GM12874 (cell line): ENCODE results near the gene UNC80.

Experiments used
- TF ChIP-seq, protein P1 (sequence below): IDR thresholded peaks from 2 replicates; pipeline ENCODE4 v1.5.1; 2011; ENCODE audit warnings: low read depth, mild to moderate bottlenecking, control low read depth, low read length, moderate library complexity; ENCODE audit not compliant: insufficient read depth

The UNC80 gene, protein sequence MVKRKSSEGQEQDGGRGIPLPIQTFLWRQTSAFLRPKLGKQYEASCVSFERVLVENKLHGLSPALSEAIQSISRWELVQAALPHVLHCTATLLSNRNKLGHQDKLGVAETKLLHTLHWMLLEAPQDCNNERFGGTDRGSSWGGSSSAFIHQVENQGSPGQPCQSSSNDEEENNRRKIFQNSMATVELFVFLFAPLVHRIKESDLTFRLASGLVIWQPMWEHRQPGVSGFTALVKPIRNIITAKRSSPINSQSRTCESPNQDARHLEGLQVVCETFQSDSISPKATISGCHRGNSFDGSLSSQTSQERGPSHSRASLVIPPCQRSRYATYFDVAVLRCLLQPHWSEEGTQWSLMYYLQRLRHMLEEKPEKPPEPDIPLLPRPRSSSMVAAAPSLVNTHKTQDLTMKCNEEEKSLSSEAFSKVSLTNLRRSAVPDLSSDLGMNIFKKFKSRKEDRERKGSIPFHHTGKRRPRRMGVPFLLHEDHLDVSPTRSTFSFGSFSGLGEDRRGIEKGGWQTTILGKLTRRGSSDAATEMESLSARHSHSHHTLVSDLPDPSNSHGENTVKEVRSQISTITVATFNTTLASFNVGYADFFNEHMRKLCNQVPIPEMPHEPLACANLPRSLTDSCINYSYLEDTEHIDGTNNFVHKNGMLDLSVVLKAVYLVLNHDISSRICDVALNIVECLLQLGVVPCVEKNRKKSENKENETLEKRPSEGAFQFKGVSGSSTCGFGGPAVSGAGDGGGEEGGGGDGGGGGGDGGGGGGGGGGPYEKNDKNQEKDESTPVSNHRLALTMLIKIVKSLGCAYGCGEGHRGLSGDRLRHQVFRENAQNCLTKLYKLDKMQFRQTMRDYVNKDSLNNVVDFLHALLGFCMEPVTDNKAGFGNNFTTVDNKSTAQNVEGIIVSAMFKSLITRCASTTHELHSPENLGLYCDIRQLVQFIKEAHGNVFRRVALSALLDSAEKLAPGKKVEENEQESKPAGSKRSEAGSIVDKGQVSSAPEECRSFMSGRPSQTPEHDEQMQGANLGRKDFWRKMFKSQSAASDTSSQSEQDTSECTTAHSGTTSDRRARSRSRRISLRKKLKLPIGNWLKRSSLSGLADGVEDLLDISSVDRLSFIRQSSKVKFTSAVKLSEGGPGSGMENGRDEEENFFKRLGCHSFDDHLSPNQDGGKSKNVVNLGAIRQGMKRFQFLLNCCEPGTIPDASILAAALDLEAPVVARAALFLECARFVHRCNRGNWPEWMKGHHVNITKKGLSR (N-terminal part only)

GRCh38 chr2:209771474-209772289 is at the start of gene UNC80:
Gene UNC80, plus strand, starts transcription at chr2:209771832. Its CDS starts 241 bp downstream, at chr2:209772073.
- TF ChIP-seq, protein P1, sequence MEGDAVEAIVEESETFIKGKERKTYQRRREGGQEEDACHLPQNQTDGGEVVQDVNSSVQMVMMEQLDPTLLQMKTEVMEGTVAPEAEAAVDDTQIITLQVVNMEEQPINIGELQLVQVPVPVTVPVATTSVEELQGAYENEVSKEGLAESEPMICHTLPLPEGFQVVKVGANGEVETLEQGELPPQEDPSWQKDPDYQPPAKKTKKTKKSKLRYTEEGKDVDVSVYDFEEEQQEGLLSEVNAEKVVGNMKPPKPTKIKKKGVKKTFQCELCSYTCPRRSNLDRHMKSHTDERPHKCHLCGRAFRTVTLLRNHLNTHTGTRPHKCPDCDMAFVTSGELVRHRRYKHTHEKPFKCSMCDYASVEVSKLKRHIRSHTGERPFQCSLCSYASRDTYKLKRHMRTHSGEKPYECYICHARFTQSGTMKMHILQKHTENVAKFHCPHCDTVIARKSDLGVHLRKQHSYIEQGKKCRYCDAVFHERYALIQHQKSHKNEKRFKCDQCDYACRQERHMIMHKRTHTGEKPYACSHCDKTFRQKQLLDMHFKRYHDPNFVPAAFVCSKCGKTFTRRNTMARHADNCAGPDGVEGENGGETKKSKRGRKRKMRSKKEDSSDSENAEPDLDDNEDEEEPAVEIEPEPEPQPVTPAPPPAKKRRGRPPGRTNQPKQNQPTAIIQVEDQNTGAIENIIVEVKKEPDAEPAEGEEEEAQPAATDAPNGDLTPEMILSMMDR, result no peak

- TF ChIP-seq, protein P1, result no peak
Observed at GRCh38 chr2:209726311-209726710, 45.3 kb upstream of the UNC80 start.

DNA sequence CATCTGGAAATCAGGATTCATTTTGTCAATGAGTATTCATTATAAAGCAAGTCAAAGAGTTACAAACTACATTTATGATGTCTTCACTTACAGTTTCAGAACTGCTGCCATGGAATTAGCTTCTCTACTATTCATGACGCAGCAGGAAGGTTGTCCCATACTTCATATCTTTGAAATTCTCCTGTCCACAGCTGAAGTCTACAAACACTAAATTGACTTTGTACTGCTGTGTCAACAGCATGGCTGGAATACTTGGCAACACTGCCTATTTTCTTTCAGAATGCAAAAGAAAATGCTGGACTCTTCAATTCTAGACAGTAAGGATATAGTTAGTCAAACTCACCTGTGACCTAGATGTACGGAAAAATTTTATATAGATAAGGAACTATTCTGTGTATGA is 44.6 kb upstream of the UNC80 start:
- TF ChIP-seq, protein P1, result no peak

DNA sequence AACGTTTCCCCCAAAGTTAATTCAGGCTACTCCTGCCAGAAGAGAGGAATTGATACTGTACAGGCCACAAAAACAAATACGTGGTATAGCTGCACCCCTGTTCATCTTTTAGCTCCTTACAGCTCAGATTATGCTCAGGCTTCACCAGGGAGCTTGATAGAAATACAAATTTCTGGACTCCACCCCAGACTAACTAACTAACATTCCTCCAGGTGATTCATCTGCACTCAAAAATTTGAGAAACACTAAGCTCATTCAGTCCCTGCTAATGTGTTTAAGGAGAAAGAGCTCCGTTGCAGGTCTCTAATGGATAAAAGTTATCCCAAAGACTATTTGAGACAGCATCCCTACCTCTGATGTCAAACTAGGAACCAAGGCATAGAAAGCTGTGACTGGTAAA is 36.8 kb upstream of the UNC80 start:
- TF ChIP-seq, protein P1, result no peak

DNA sequence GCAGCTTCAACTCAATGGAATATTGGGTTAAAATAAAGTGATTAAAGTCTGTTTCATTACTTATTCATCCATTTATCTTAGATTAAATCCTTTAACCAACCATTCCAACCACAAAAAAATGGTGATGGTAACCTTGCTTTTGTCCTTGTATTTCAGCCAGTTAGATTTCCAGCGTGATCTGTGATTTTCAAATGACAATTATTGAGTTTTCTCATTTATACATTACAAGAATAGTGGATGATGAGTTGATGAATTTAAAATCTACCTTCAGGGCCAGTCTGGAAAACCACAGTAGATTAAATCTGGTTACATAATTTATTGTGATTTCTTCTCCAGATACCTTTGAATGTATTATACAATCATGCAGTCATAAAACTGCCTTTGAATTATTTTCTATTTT is 29.7 kb upstream of the UNC80 start:
- TF ChIP-seq, protein P1, result no peak

DNA sequence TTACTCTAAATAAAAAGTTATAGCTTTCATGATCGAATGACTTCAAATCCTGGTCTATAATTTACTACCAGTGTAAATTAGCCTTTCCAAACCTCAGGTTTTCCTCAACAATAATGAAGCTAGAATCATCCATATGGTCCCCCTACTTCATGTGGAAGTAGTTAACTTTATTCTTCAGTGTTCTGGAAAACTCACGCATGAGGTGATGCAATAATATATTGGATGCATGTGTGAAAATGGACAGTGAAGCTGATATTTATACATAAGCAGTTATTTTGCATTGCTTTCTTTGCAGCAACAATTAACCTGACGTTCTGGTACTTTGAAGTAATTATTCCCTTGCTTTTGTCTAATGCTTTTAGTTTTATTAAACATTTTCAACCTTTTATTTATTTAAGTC is 18.6 kb upstream of the UNC80 start:
- TF ChIP-seq, protein P1, result no peak
